Renal cortex interstitium (tissue), 11 donors: ENCODE measurements around the gene NGLY1. TPM values are rescaled to one million over a fixed set of nuclear protein-coding genes. Genes with fewer than 3 reads are reported as not detected.

Source experiments
- DNase-seq, 11 donors: peaks; one replicate each; pipeline ENCODE4 v3.0.0-alpha.2; 2013; ENCODE audit warnings: low read depth in 9 of 11, low spot score in 4 of 11; ENCODE audit errors: extremely low read depth in 1 of 11
- polyA plus RNA-seq, 3 donors: library from polyadenylated mRNA; unstranded; fragments of 120-200 nt; gene quantifications; one replicate each; pipeline ENCODE4 v1.2.1, GENCODE V29; 2013; ENCODE audit not compliant: insufficient read length in 3 of 3

NGLY1 gene
- polyA plus RNA-seq, 3 donors: 35.0 to 44.3 (median 36.1) TPM

GRCh38 chr3:25801786-25802185, 18.5 kb upstream of the NGLY1 start:
- DNase-seq: no peak

- DNase-seq: peak; percentile 76 to 88 (median 84)
Measured at GRCh38 chr3:25789596-25790556, 6.6 kb upstream of the NGLY1 start, which contains the start of gene OXSM. Gene OXSM (plus strand): TSS chr3:25790090. CDS start chr3:25791021, 931 bp downstream.

GRCh38 chr3:25789209-25789595, 6.0 kb upstream of the NGLY1 start:
- DNase-seq: no peak

GRCh38 chr3:25787689-25788088, 4.4 kb upstream of the NGLY1 start:
- no peak for DNase-seq

GRCh38 chr3:25785826-25786225, 2.6 kb upstream of the NGLY1 start:
- DNase-seq: no peak

- no peak for DNase-seq
Measured at GRCh38 chr3:25784971-25785370, 1.7 kb upstream of the NGLY1 start.

- peak in 8 of 11 donors; percentile 32 to 52 (median 39) for DNase-seq
Measured at GRCh38 chr3:25783661-25784512, 644 bp upstream of the NGLY1 start.

- DNase-seq: no peak
Measured at GRCh38 chr3:25782636-25782937, 656 bp downstream of the NGLY1 start.

GRCh38 chr3:25781758-25782594, 1.3 kb downstream of the NGLY1 start:
- DNase-seq: no peak

GRCh38 chr3:25781145-25781757, 2.0 kb downstream of the NGLY1 start:
- DNase-seq: no peak

- no peak for DNase-seq
Measured at GRCh38 chr3:25780618-25781017, 2.6 kb downstream of the NGLY1 start.

GRCh38 chr3:25775936-25776335, 7.3 kb downstream of the NGLY1 start:
- no peak for DNase-seq

GRCh38 chr3:25768851-25769250, 14.4 kb downstream of the NGLY1 start:
- DNase-seq: no peak

- no peak for DNase-seq
Measured at GRCh38 chr3:25751725-25752124, 31.5 kb downstream of the NGLY1 start.

GRCh38 chr3:25751048-25751447, 32.2 kb downstream of the NGLY1 start:
- DNase-seq: no peak

GRCh38 chr3:25749031-25749581, 34.1 kb downstream of the NGLY1 start:
- DNase-seq: no peak

GRCh38 chr3:25748189-25748588, 35.1 kb downstream of the NGLY1 start:
- no peak for DNase-seq

GRCh38 chr3:25747033-25747432, 36.2 kb downstream of the NGLY1 start:
- no peak for DNase-seq
